Smooth muscle cell (in vitro differentiated cells): ENCODE results near the gene RAB22A. TPM values are rescaled to one million over a fixed set of nuclear protein-coding genes. Genes with fewer than 3 reads are reported as not detected.

Source experiments
- DNase-seq: peaks from one replicate; lab custom pipeline; 2025; ENCODE audit not compliant: unreplicated experiment; lab: John Stamatoyannopoulos, UW
- H2AFZ ChIP-seq: fragments of 200-600 bp; sonication (generic); 2 replicates; pipeline ENCODE4 v1.6.0; 2016; ENCODE audit warnings: antibody characterized with exemption, low read depth, mild to moderate bottlenecking
- H3F3A ChIP-seq: fragments of 200-600 bp; sonication (generic); 2 replicates; pipeline ENCODE4 v1.6.0; 2017; ENCODE audit warnings: antibody characterized with exemption, low read depth
- H3K27ac ChIP-seq: fragments of 200-600 bp; sonication (generic); 2 replicates; pipeline ENCODE4 v1.5.1; 2016; ENCODE audit warnings: low read depth, mild to moderate bottlenecking
- H3K27me3 ChIP-seq: fragments of 200-600 bp; sonication (generic); 2 replicates; pipeline ENCODE4 v1.6.1; 2016; ENCODE audit warnings: low read depth, mild to moderate bottlenecking
- H3K36me3 ChIP-seq: fragments of 200-600 bp; sonication (generic); 2 replicates; pipeline ENCODE4 v1.5.1; 2016; ENCODE audit warnings: low read depth
- H3K4me1 ChIP-seq: fragments of 200-600 bp; sonication (generic); 2 replicates; pipeline ENCODE4 v1.5.1; 2016; ENCODE audit warnings: low read depth
- H3K4me2 ChIP-seq: fragments of 200-600 bp; sonication (generic); 2 replicates; pipeline ENCODE4 v1.6.0; 2016; ENCODE audit warnings: mild to moderate bottlenecking
- H3K4me3 ChIP-seq: fragments of 200-600 bp; sonication (generic); 2 replicates; pipeline ENCODE4 v1.5.1; 2016; ENCODE audit warnings: mild to moderate bottlenecking
- H3K79me2 ChIP-seq: fragments of 200-600 bp; sonication (generic); 2 replicates; pipeline ENCODE4 v1.6.0; 2016; ENCODE audit warnings: low read depth, mild to moderate bottlenecking
- H3K9ac ChIP-seq: fragments of 200-600 bp; sonication (generic); 2 replicates; pipeline ENCODE4 v1.6.0; 2016; ENCODE audit warnings: low read depth
- H3K9me3 ChIP-seq: fragments of 200-600 bp; sonication (generic); replicated peaks from 2 replicates; pipeline ENCODE4 v1.5.1; 2016; ENCODE audit warnings: low read depth
- H4K20me1 ChIP-seq: fragments of 200-600 bp; sonication (generic); 2 replicates; pipeline ENCODE4 v1.6.0; 2016; ENCODE audit warnings: low read depth
- CTCF ChIP-seq: fragments of 200-600 bp; sonication (generic); IDR thresholded peaks from 2 replicates; pipeline ENCODE4 v1.5.1; 2017; ENCODE audit warnings: borderline replicate concordance, mild to moderate bottlenecking, antibody characterized with exemption; ENCODE audit not compliant: insufficient read depth, poor library complexity, severe bottlenecking
- WGBS: methylation state at CpG from one replicate; pipeline ENCODE4 v1.1.7; 2016; ENCODE audit warnings: low lambda C conversion rate; 5-methylcytosine and 5-hydroxymethylcytosine counted together
- polyA plus RNA-seq: library from polyadenylated mRNA; unstranded; fragments of >200 nt; fragmentation: Nextera tagmentation; extraction: Ambion mirVana; gene quantifications from 2 replicates; pipeline ENCODE4 v1.2.1, GENCODE V29; 2016
- total RNA-seq: library from RNA; depleted of rRNA; stranded (reverse); fragments of >200 nt; gene quantifications from 2 replicates; pipeline ENCODE4 v1.2.3, GENCODE V29; 2014

Gene RAB22A
- total and polyA plus RNA-seq, 2 experiments from 2014 or later = 14.0 to 23.7 TPM

- Histone ChIP-seq H3K9me3 (no peaks in the 10 kb centered on the region), H2AFZ (no peak overlapping the region), H3K4me2 (no peak overlapping the region), H3K27me3 (no peaks in the 10 kb centered on the region), H3F3A (no peaks in the 10 kb centered on the region), H3K4me1 (no peaks in the 10 kb centered on the region), H3K27ac (no peak overlapping the region), H3K4me3 (no peak overlapping the region), H3K36me3 (peaks cover 4% of the 10 kb centered on the region), H3K9ac (no peak overlapping the region), H3K79me2 (peaks cover 55% of the 10 kb centered on the region), H4K20me1 (peaks cover 77% of the 10 kb centered on the region)
- WGBS = 100% methylated on average over 2 of the region's 2 CpGs
- DNase-seq = no peak
- TF ChIP-seq CTCF = no peak
Measured at GRCh38 chr20:58416835-58417234, 107.3 kb downstream of the RAB22A start.

Other genes starting within 250 kb of the RAB22A start
- gene ANKRD60, start 81.1 kb upstream of the RAB22A start, total RNA-seq = not detected in 2 replicates
- gene ANKRD60, start 81.1 kb upstream of the RAB22A start, polyA plus RNA-seq = not detected in 2 replicates
- 11.3 and 14.9 TPM in 2 replicates for gene VAPB, start 79.5 kb downstream of the RAB22A start, total RNA-seq
- gene VAPB, start 79.5 kb downstream of the RAB22A start, polyA plus RNA-seq = 28.2 and 29.9 TPM in 2 replicates
- 8.1 and 9.4 TPM in 2 replicates for gene APCDD1L, start 205.7 kb downstream of the RAB22A start, total RNA-seq
- gene APCDD1L, start 205.7 kb downstream of the RAB22A start, polyA plus RNA-seq = 18.3 and 20.6 TPM in 2 replicates